GM12878 (cell line): ENCODE measurements around the gene GJD3. TPM values are rescaled to one million over a fixed set of nuclear protein-coding genes. Genes with fewer than 3 reads are reported as not detected.

Experiments
- ATF7 ChIP-seq: fragments of 450-650 bp; IDR thresholded peaks from 2 replicates; pipeline ENCODE4 v1.6.1; 2016; ENCODE audit warnings: low read depth, mild to moderate bottlenecking
- BACH1 ChIP-seq: fragments of 450-650 bp; IDR thresholded peaks from 2 replicates; pipeline ENCODE4 v1.6.1; 2017; ENCODE audit warnings: mild to moderate bottlenecking, borderline replicate concordance
- BCL11A ChIP-seq: IDR thresholded peaks from 2 replicates; pipeline ENCODE4 v1.6.1; 2011; ENCODE audit warnings: low read depth, low read length
- BHLHE40 ChIP-seq, 2 experiments: fragments of 450-650 bp in 1 of 2; IDR thresholded peaks; 2 replicates each; pipeline ENCODE4 v1.6.1; 2011 to 2017; ENCODE audit warnings: low read depth in 2 of 2, borderline replicate concordance in 1 of 2, improper control_type of control experiment in 1 of 2, low read length in 1 of 2, mild to moderate bottlenecking in 1 of 2
- CREB1 ChIP-seq: IDR thresholded peaks from 2 replicates; pipeline ENCODE4 v1.6.1; 2012; ENCODE audit warnings: low read depth, mild to moderate bottlenecking, inconsistent platforms
- DPF2 ChIP-seq: fragments of 450-650 bp; IDR thresholded peaks from 2 replicates; pipeline ENCODE4 v1.6.1; 2017; ENCODE audit warnings: mild to moderate bottlenecking
- EED ChIP-seq: sonication (generic); IDR thresholded peaks from 2 replicates; pipeline ENCODE4 v1.6.1; 2016; ENCODE audit warnings: antibody characterized with exemption, low read depth
- IKZF1 ChIP-seq: fragments of 450-650 bp; conservative IDR thresholded peaks from 2 replicates; pipeline ENCODE4 v1.6.1; 2017; ENCODE audit warnings: antibody characterized with exemption, mild to moderate bottlenecking
- MEF2B ChIP-seq: fragments of 450-650 bp; IDR thresholded peaks from 2 replicates; pipeline ENCODE4 v1.6.1; 2018; ENCODE audit warnings: mild to moderate bottlenecking, moderate library complexity; ENCODE audit not compliant: partially characterized antibody, poor library complexity, severe bottlenecking
- MTA2 ChIP-seq: fragments of 450-650 bp; IDR thresholded peaks from 2 replicates; pipeline ENCODE4 v1.6.1; 2016; ENCODE audit warnings: low read depth, mild to moderate bottlenecking, moderate library complexity
- NR2F1 ChIP-seq: fragments of 450-650 bp; conservative IDR thresholded peaks from 2 replicates; pipeline ENCODE4 v1.6.1; 2017; ENCODE audit warnings: mild to moderate bottlenecking
- POLR2A ChIP-seq: IDR thresholded peaks from 2 replicates; pipeline ENCODE4 v1.6.1; 2011; ENCODE audit warnings: low read depth, mild to moderate bottlenecking, low read length
- SUPT20H ChIP-seq: IDR thresholded peaks from 2 replicates; pipeline ENCODE4 v1.6.1; 2011; ENCODE audit warnings: low read depth, mild to moderate bottlenecking, low read length, moderate library complexity, borderline replicate concordance; ENCODE audit not compliant: control insufficient read depth
- TCF12 ChIP-seq: IDR thresholded peaks from 2 replicates; pipeline ENCODE4 v1.6.1; 2011; ENCODE audit warnings: low read depth, mild to moderate bottlenecking, low read length
- USF2 ChIP-seq: IDR thresholded peaks from 2 replicates; pipeline ENCODE4 v1.6.1; 2011; ENCODE audit warnings: low read depth, low read length, improper control_type of control experiment, borderline replicate concordance
- YY1 ChIP-seq: IDR thresholded peaks from 2 replicates; pipeline ENCODE4 v1.6.1; 2011; ENCODE audit warnings: low read depth, mild to moderate bottlenecking, low read length
- polyA plus RNA-seq, 11 experiments: library from polyadenylated mRNA; depleted of rRNA in 4 of 11; unstranded in 6 of 11; stranded (reverse) in 5 of 11; fragments of >200 nt; fragmentation: Nextera tagmentation in 4 of 11; fragmentation: Illumina TruSeq in 1 of 11; extraction: Ambion mirVana in 4 of 11; extraction: Trizol in 1 of 11; gene quantifications; 1 replicate in 1 of 11; 2 replicates in 10 of 11; pipeline versions ENCODE4 v1.2.1 to v1.2.3, GENCODE V29; 2011 to 2016; ENCODE audit warnings: inconsistent platforms in 2 of 11, missing spikeins in 2 of 11, low read depth in 1 of 11
- total RNA-seq, 4 experiments: library from RNA; depleted of rRNA in 3 of 4; stranded (reverse); fragments of >200 nt in 3 of 4; fragmentation: Illumina TruSeq in 1 of 4; extraction: Trizol in 1 of 4; gene quantifications; 2 replicates each; pipeline versions ENCODE4 v1.2.1 to v1.2.3, GENCODE V29; 2013 to 2021
- TF ChIP-seq, protein P1 (sequence below): fragments of 450-650 bp; formaldehyde crosslinking; IDR thresholded peaks from 2 replicates; pipeline ENCODE4 v1.4.0; 2020; ENCODE audit warnings: mild to moderate bottlenecking, moderate library complexity
- TF ChIP-seq, protein P2 (sequence below): fragments of 450-650 bp; IDR thresholded peaks from 2 replicates; pipeline ENCODE4 v1.6.1; 2017; ENCODE audit warnings: antibody characterized with exemption, mild to moderate bottlenecking, moderate library complexity
- TF ChIP-seq, protein P3 (sequence below), 3 experiments: IDR thresholded peaks in 2 of 3; conservative IDR thresholded peaks in 1 of 3; 2 replicates each; pipeline ENCODE4 v1.5.1; 2011; ENCODE audit warnings: low read depth in 3 of 3, low read length in 3 of 3, mild to moderate bottlenecking in 3 of 3, control low read depth in 2 of 3, moderate library complexity in 2 of 3, inconsistent platforms in 1 of 3, mixed read lengths in 1 of 3; ENCODE audit not compliant: control insufficient read depth in 2 of 3, insufficient read depth in 1 of 3; ENCODE audit errors: extremely low read depth in 1 of 3

Gene GJD3
- total and polyA plus RNA-seq, 10 of the 15 experiments (the other 5 are each of a cell fraction or from before 2014, with no cell fraction given): 1.6 TPM; not detected in 9

- TF ChIP-seq USF2: no peak
- TF ChIP-seq BCL11A: no peak
- 0 out of 2 replicates have a peak, but pooled peaks have one; percentile 23 for TF ChIP-seq DPF2
- TF ChIP-seq MEF2B: no peak
- TF ChIP-seq BACH1: peak; percentile 55; the same call in 1 of the 2 replicates
- TF ChIP-seq TCF12: peak; percentile 68; the same call in 1 of the 2 replicates
- no peak for TF ChIP-seq MTA2
- TF ChIP-seq EED: no peak
- peak; percentile 22; the same call in 1 of the 2 replicates for TF ChIP-seq NR2F1
- peak; percentile 38 for TF ChIP-seq IKZF1
- TF ChIP-seq, protein P1, sequence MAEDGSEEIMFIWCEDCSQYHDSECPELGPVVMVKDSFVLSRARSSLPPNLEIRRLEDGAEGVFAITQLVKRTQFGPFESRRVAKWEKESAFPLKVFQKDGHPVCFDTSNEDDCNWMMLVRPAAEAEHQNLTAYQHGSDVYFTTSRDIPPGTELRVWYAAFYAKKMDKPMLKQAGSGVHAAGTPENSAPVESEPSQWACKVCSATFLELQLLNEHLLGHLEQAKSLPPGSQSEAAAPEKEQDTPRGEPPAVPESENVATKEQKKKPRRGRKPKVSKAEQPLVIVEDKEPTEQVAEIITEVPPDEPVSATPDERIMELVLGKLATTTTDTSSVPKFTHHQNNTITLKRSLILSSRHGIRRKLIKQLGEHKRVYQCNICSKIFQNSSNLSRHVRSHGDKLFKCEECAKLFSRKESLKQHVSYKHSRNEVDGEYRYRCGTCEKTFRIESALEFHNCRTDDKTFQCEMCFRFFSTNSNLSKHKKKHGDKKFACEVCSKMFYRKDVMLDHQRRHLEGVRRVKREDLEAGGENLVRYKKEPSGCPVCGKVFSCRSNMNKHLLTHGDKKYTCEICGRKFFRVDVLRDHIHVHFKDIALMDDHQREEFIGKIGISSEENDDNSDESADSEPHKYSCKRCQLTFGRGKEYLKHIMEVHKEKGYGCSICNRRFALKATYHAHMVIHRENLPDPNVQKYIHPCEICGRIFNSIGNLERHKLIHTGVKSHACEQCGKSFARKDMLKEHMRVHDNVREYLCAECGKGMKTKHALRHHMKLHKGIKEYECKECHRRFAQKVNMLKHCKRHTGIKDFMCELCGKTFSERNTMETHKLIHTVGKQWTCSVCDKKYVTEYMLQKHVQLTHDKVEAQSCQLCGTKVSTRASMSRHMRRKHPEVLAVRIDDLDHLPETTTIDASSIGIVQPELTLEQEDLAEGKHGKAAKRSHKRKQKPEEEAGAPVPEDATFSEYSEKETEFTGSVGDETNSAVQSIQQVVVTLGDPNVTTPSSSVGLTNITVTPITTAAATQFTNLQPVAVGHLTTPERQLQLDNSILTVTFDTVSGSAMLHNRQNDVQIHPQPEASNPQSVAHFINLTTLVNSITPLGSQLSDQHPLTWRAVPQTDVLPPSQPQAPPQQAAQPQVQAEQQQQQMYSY: no peak
- 0 out of 2 replicates have a peak, but pooled peaks have one; percentile 59 for TF ChIP-seq YY1
- TF ChIP-seq, protein P2, sequence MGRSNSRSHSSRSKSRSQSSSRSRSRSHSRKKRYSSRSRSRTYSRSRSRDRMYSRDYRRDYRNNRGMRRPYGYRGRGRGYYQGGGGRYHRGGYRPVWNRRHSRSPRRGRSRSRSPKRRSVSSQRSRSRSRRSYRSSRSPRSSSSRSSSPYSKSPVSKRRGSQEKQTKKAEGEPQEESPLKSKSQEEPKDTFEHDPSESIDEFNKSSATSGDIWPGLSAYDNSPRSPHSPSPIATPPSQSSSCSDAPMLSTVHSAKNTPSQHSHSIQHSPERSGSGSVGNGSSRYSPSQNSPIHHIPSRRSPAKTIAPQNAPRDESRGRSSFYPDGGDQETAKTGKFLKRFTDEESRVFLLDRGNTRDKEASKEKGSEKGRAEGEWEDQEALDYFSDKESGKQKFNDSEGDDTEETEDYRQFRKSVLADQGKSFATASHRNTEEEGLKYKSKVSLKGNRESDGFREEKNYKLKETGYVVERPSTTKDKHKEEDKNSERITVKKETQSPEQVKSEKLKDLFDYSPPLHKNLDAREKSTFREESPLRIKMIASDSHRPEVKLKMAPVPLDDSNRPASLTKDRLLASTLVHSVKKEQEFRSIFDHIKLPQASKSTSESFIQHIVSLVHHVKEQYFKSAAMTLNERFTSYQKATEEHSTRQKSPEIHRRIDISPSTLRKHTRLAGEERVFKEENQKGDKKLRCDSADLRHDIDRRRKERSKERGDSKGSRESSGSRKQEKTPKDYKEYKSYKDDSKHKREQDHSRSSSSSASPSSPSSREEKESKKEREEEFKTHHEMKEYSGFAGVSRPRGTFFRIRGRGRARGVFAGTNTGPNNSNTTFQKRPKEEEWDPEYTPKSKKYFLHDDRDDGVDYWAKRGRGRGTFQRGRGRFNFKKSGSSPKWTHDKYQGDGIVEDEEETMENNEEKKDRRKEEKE: no peak
- TF ChIP-seq, protein P3, sequence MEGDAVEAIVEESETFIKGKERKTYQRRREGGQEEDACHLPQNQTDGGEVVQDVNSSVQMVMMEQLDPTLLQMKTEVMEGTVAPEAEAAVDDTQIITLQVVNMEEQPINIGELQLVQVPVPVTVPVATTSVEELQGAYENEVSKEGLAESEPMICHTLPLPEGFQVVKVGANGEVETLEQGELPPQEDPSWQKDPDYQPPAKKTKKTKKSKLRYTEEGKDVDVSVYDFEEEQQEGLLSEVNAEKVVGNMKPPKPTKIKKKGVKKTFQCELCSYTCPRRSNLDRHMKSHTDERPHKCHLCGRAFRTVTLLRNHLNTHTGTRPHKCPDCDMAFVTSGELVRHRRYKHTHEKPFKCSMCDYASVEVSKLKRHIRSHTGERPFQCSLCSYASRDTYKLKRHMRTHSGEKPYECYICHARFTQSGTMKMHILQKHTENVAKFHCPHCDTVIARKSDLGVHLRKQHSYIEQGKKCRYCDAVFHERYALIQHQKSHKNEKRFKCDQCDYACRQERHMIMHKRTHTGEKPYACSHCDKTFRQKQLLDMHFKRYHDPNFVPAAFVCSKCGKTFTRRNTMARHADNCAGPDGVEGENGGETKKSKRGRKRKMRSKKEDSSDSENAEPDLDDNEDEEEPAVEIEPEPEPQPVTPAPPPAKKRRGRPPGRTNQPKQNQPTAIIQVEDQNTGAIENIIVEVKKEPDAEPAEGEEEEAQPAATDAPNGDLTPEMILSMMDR (IDR thresholded peaks at IDR 0.05 in 2 of 3, conservative IDR thresholded peaks at IDR 0.05 in 1 of 3; ENCODE audit: control insufficient read depth in 2 of 3, extremely low read depth in 1 of 3, insufficient read depth in 1 of 3, low read depth in 3 of 3, low read length in 3 of 3): peak; percentile 84 to 96 (median 96)
- TF ChIP-seq ATF7: no peak
- TF ChIP-seq CREB1: no peak
- TF ChIP-seq POLR2A: peak; percentile 42
- TF ChIP-seq SUPT20H: no peak
- TF ChIP-seq BHLHE40 (IDR thresholded peaks at IDR 0.05; ENCODE audit: borderline replicate concordance in 1 of 2, low read depth in 2 of 2, low read length in 1 of 2): 0 out of 4 replicates have a peak, but pooled peaks of 1 of the 2 experiments have one; percentile 21
- TF ChIP-seq, all 136 proteins: peak for 15
Observed at GRCh38 chr17:40355123-40355803, 9.3 kb downstream of the GJD3 start (continued).
